Endodermal cell (in vitro differentiated cells): Measurements from ENCODE around the gene ANKRD2. TPM values are rescaled to one million over a fixed set of nuclear protein-coding genes. Genes with fewer than 3 reads are reported as not detected.

Experiments used
- DNase-seq: peaks from one replicate; pipeline ENCODE4 v3.0.0-alpha.2; 2017
- H3K27ac ChIP-seq: 2 replicates; pipeline ENCODE4 v1.5.1; 2013; ENCODE audit warnings: mild to moderate bottlenecking, low read depth, low read length, moderate library complexity
- H3K27me3 ChIP-seq: 2 replicates; pipeline ENCODE4 v1.6.1; 2013; ENCODE audit warnings: mild to moderate bottlenecking, low read length, moderate library complexity; ENCODE audit not compliant: insufficient read depth, control insufficient read depth, poor library complexity, severe bottlenecking
- H3K36me3 ChIP-seq: 2 replicates; pipeline ENCODE4 v1.7.0; 2013; ENCODE audit warnings: mild to moderate bottlenecking, low read length, moderate library complexity; ENCODE audit not compliant: control insufficient read depth, insufficient read depth
- H3K4me1 ChIP-seq: one replicate; pipeline ENCODE4 v1.7.0; 2013; ENCODE audit warnings: low read length; ENCODE audit not compliant: control insufficient read depth, insufficient read depth
- H3K4me3 ChIP-seq: 2 replicates; pipeline ENCODE4 v1.5.1; 2013; ENCODE audit warnings: mild to moderate bottlenecking, low read length, moderate library complexity
- H3K9ac ChIP-seq: 2 replicates; pipeline ENCODE4 v1.6.1; 2013; ENCODE audit warnings: mild to moderate bottlenecking, low read length, moderate library complexity; ENCODE audit not compliant: poor library complexity, severe bottlenecking; ENCODE audit errors: extremely low read depth
- H3K9me3 ChIP-seq: 2 replicates; pipeline ENCODE4 v1.6.1; 2013; ENCODE audit warnings: mild to moderate bottlenecking, low read length, moderate library complexity; ENCODE audit not compliant: control insufficient read depth
- H3K27ac Mint-ChIP-seq: 2 replicates; pipeline ENCODE4 v1.8.0; 2020; ENCODE audit warnings: mixed read lengths
- H3K27me3 Mint-ChIP-seq: 2 replicates; pipeline ENCODE4 v1.8.0; 2021; ENCODE audit warnings: mild to moderate bottlenecking, mixed read lengths; ENCODE audit not compliant: insufficient read depth
- H3K36me3 Mint-ChIP-seq: 2 replicates; pipeline ENCODE4 v1.8.0; 2020; ENCODE audit warnings: low read depth, mixed read lengths
- H3K4me1 Mint-ChIP-seq: 2 replicates; pipeline ENCODE4 v1.8.0; 2020; ENCODE audit warnings: mixed read lengths
- H3K4me3 Mint-ChIP-seq: 2 replicates; pipeline ENCODE4 v1.8.0; 2020; ENCODE audit warnings: mild to moderate bottlenecking, moderate library complexity, mixed read lengths
- H3K9me3 Mint-ChIP-seq: 2 replicates; pipeline ENCODE4 v1.8.0; 2020; ENCODE audit warnings: mild to moderate bottlenecking, mixed read lengths
- WGBS, 2 experiments: methylation state at CpG; one replicate each; pipeline versions ENCODE4 v1.1.5 to v1.1.7; 2013; ENCODE audit warnings: missing lambda C conversion rate in 2 of 2, mixed read lengths in 1 of 2; ENCODE audit not compliant: insufficient coverage in 1 of 2, insufficient read length in 1 of 2; 5-methylcytosine and 5-hydroxymethylcytosine counted together
- total RNA-seq, 2 donors: library from RNA; stranded (reverse); fragmentation: NEBNext Ultra II Directional in 1 of 2; extraction: Animal tissue kit (Norgen Biotek cat#: 25700) in 1 of 2; gene quantifications; 2 replicates in 1 of 2; 3 replicates in 1 of 2; pipeline ENCODE4 v1.2.1, GENCODE V29; 2021
- TF ChIP-seq, protein P1 (sequence below): fragments of 200-600 bp; sonication (generic); conservative IDR thresholded peaks from 2 replicates; pipeline ENCODE4 v1.5.0; 2021; ENCODE audit warnings: antibody characterized with exemption, mild to moderate bottlenecking

ANKRD2 gene
- total RNA-seq, 2 donors from 2014 or later, result not detected

DNA sequence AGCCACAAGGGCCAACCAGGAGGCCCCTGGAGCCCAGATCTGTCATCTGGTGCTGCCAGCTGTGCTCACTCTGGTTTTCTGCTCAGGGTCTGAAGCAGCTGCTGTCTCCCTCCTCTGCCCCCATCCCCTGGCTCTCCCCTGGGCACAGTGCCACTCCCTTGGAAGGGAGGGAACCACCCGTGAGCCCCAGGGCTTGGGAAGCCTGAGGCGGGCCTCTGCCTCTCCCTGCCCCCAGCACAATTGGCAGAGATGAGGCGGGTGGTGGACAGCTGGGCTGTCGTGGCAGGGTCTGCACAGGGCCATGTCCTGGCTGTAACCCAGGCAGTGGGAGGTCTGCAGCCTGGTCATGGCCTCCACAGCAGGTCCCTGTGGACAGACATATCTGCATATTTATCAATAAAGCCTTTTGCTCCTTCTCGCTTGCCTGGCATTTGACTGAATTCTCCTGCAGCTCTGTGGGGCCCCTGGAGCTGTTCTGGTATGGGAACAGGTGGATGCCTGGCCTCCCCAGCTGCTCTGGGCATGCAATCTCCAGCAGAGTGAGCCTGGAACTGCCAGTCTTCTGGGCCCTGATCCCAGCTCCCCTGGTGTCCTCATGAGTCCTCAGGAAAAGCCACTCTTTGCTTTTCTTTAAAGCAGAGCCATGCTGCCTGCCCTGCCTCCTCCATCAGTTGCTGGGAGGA lies 1.6 kb upstream of the ANKRD2 start:
- 86 to 100% methylated on average over 1 to 5 of the region's 5 CpGs for WGBS, 2 experiments
- Histone ChIP-seq H3K9ac (no peak overlapping the region), H3K4me1 (peaks cover 5% of the 10 kb centered on the region), H3K27ac (no peak overlapping the region), H3K4me3 (no peak overlapping the region), H3K27me3 (no peaks in the 10 kb centered on the region), H3K36me3 (peaks cover 8% of the 10 kb centered on the region), H3K9me3 (no peaks in the 10 kb centered on the region)
- Mint-ChIP-seq H3K9me3 (no peaks in the 10 kb centered on the region), H3K36me3 (peaks cover 6% of the 10 kb centered on the region), H3K4me1 (peaks cover 8% of the 10 kb centered on the region), H3K27ac (no peak overlapping the region), H3K4me3 (no peak overlapping the region), H3K27me3 (no peaks in the 10 kb centered on the region)
- DNase-seq, result no peak
- TF ChIP-seq, protein P1, sequence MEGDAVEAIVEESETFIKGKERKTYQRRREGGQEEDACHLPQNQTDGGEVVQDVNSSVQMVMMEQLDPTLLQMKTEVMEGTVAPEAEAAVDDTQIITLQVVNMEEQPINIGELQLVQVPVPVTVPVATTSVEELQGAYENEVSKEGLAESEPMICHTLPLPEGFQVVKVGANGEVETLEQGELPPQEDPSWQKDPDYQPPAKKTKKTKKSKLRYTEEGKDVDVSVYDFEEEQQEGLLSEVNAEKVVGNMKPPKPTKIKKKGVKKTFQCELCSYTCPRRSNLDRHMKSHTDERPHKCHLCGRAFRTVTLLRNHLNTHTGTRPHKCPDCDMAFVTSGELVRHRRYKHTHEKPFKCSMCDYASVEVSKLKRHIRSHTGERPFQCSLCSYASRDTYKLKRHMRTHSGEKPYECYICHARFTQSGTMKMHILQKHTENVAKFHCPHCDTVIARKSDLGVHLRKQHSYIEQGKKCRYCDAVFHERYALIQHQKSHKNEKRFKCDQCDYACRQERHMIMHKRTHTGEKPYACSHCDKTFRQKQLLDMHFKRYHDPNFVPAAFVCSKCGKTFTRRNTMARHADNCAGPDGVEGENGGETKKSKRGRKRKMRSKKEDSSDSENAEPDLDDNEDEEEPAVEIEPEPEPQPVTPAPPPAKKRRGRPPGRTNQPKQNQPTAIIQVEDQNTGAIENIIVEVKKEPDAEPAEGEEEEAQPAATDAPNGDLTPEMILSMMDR, result no peak

DNA sequence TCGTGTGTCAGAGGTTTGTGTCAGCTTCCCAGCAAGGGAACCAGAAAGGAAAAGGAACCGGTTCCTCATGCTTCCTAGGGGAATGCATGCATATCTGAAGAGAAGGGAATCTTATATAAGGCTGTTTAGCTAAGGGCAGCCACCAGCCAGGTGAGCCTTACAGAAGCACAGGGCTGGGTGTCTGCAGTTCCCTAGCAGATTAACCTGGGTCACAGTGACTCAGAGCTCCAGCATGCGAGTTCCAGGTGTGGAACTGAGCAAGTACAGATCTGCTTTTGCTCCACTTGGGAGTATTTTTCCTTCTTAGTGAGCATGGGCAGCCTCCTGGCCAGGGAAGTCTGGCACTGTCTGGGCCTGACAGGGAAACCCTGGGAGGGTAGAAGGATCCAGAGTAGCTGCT lies 957 bp upstream of the ANKRD2 start:
- Histone ChIP-seq H3K27ac (peak overlapping the region; percentile 57), H3K9ac (no peak overlapping the region), H3K27me3 (no peaks in the 10 kb centered on the region), H3K9me3 (no peaks in the 10 kb centered on the region), H3K4me1 (peaks cover under 1% of the 10 kb centered on the region), H3K4me3 (no peak overlapping the region), H3K36me3 (peaks cover 8% of the 10 kb centered on the region)
- Mint-ChIP-seq H3K4me1 (peaks cover 1% of the 10 kb centered on the region), H3K9me3 (no peaks in the 10 kb centered on the region), H3K4me3 (no peak overlapping the region), H3K27ac (no peak overlapping the region), H3K36me3 (peaks cover 6% of the 10 kb centered on the region), H3K27me3 (no peaks in the 10 kb centered on the region)
- TF ChIP-seq, protein P1, result no peak
- WGBS, 2 experiments, result 92 to 97% methylated on average over 3 of the region's 3 CpGs
- no peak for DNase-seq

DNA sequence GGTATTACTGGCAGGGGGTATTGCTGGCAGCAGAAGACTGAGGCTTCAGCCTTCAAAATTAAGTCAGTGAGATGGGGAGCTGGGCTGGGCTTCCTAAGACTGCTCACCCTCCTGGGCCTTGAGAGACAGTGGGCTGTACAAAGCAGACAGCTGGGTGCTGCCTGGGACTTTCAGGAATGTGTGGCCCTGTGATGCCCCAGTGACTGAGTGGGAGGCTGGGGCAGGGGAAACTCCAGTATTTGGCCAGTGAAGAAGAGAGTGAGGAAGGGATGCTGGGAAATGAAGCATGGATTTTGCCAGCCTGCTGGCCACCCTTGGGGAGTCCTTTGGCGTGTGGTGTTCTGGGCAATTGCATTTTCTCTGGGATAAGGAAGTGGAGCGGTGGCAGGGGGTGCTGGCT lies 442 bp downstream of the ANKRD2 start:
- no peak overlapping the region for H3K4me3 ChIP-seq
- H3K27me3 ChIP-seq, result no peaks in the 10 kb centered on the region
- Mint-ChIP-seq H3K4me3 (no peak overlapping the region), H3K27ac (no peak overlapping the region), H3K27me3 (no peaks in the 10 kb centered on the region), H3K9me3 (no peaks in the 10 kb centered on the region), H3K4me1 (no peaks in the 10 kb centered on the region), H3K36me3 (peaks cover 6% of the 10 kb centered on the region)
- 80 to 95% methylated on average over 1 to 2 of the region's 2 CpGs for WGBS, 2 experiments
- H3K9ac ChIP-seq, result no peak overlapping the region
- no peak overlapping the region for H3K27ac ChIP-seq
- TF ChIP-seq, protein P1, result no peak
- H3K9me3 ChIP-seq, result no peaks in the 10 kb centered on the region
- no peak for DNase-seq
- no peaks in the 10 kb centered on the region for H3K4me1 ChIP-seq
- H3K36me3 ChIP-seq, result peaks cover 8% of the 10 kb centered on the region
